ENCODE measurements around the gene EHMT1.

Gene EHMT1

GRCh38 chr9:137720571-137721110 is 101.8 kb downstream of the EHMT1 start:
- no peak for TF ChIP-seq SIN3A (IDR thresholded peaks at IDR 0.05; ENCODE audit: borderline replicate concordance, insufficient read depth, low read length)
- no peak for TF ChIP-seq REST (IDR thresholded peaks at IDR 0.05; ENCODE audit: insufficient read depth in 1 of 2, low read depth in 2 of 2, low read length in 2 of 2)
- no peak for TF ChIP-seq POLR2AphosphoS5 (IDR thresholded peaks at IDR 0.05; ENCODE audit: low read depth, low read length)
- TF ChIP-seq FOXP2 (optimal IDR thresholded peaks at IDR 0.05; ENCODE audit: borderline replicate concordance, extremely low read depth, extremely low read length, insufficient read depth): no peak
- no peak for TF ChIP-seq TAF1 (IDR thresholded peaks at IDR 0.05; ENCODE audit: borderline replicate concordance, insufficient read depth, low read length)

- TF ChIP-seq REST (IDR thresholded peaks at IDR 0.05; ENCODE audit: insufficient read depth in 1 of 2, low read depth in 2 of 2, low read length in 2 of 2) (no peak), FOXP2 (optimal IDR thresholded peaks at IDR 0.05; ENCODE audit: borderline replicate concordance, extremely low read depth, extremely low read length, insufficient read depth) (no peak), TAF1 (IDR thresholded peaks at IDR 0.05; ENCODE audit: borderline replicate concordance, insufficient read depth, low read length) (no peak), SIN3A (IDR thresholded peaks at IDR 0.05; ENCODE audit: borderline replicate concordance, insufficient read depth, low read length) (no peak), POLR2AphosphoS5 (IDR thresholded peaks at IDR 0.05; ENCODE audit: low read depth, low read length) (no peak)
Observed at GRCh38 chr9:137721479-137721878, 102.7 kb downstream of the EHMT1 start.

- TF ChIP-seq POLR2AphosphoS5 (IDR thresholded peaks at IDR 0.05; ENCODE audit: low read depth, low read length) (no peak), SIN3A (IDR thresholded peaks at IDR 0.05; ENCODE audit: borderline replicate concordance, insufficient read depth, low read length) (no peak), REST (IDR thresholded peaks at IDR 0.05; ENCODE audit: insufficient read depth in 1 of 2, low read depth in 2 of 2, low read length in 2 of 2) (no peak), FOXP2 (optimal IDR thresholded peaks at IDR 0.05; ENCODE audit: borderline replicate concordance, extremely low read depth, extremely low read length, insufficient read depth) (no peak), TAF1 (IDR thresholded peaks at IDR 0.05; ENCODE audit: borderline replicate concordance, insufficient read depth, low read length) (no peak)
Observed at GRCh38 chr9:137721899-137722298, 103.1 kb downstream of the EHMT1 start.

GRCh38 chr9:137722481-137722880 is 103.7 kb downstream of the EHMT1 start:
- TF ChIP-seq SIN3A (IDR thresholded peaks at IDR 0.05; ENCODE audit: borderline replicate concordance, insufficient read depth, low read length) (no peak), FOXP2 (optimal IDR thresholded peaks at IDR 0.05; ENCODE audit: borderline replicate concordance, extremely low read depth, extremely low read length, insufficient read depth) (no peak), TAF1 (IDR thresholded peaks at IDR 0.05; ENCODE audit: borderline replicate concordance, insufficient read depth, low read length) (no peak), POLR2AphosphoS5 (IDR thresholded peaks at IDR 0.05; ENCODE audit: low read depth, low read length) (no peak), REST (IDR thresholded peaks at IDR 0.05; ENCODE audit: insufficient read depth in 1 of 2, low read depth in 2 of 2, low read length in 2 of 2) (no peak)
